HepG2 (cell line): Measurements from ENCODE around the gene CDH11.

Source experiments
- CREM ChIP-seq, 2 experiments: sonication (generic) in 1 of 2; formaldehyde crosslinking in 1 of 2; IDR thresholded peaks; 2 replicates each; pipeline versions ENCODE4 v1.4.0 to v1.6.1; 2016 to 2020; ENCODE audit warnings: antibody characterized with exemption in 1 of 2, mild to moderate bottlenecking in 1 of 2, missing genetic modification reagents in 1 of 2
- CTCF ChIP-seq: sonication (generic); formaldehyde crosslinking; IDR thresholded peaks from 2 replicates; pipeline ENCODE4 v1.5.0; 2020; ENCODE audit warnings: mild to moderate bottlenecking, missing genetic modification reagents, moderate library complexity
- EHMT2 ChIP-seq: fragments of 200-600 bp; sonication (generic); IDR thresholded peaks from 2 replicates; pipeline ENCODE4 v1.7.0; 2017; ENCODE audit warnings: antibody characterized with exemption, low read depth, low read length, borderline replicate concordance
- NFRKB ChIP-seq: fragments of 450-650 bp; IDR thresholded peaks from 2 replicates; pipeline ENCODE4 v1.6.1; 2017
- NONO ChIP-seq, 2 experiments: fragments of 450-650 bp in 1 of 2; sonication (generic) in 1 of 2; formaldehyde crosslinking in 1 of 2; IDR thresholded peaks in 1 of 2; conservative IDR thresholded peaks in 1 of 2; 2 replicates each; pipeline versions ENCODE4 v1.6.1 to v1.8.0; 2017 to 2022; ENCODE audit warnings: mild to moderate bottlenecking in 1 of 2, missing genetic modification reagents in 1 of 2, moderate library complexity in 1 of 2
- POLR2AphosphoS5 ChIP-seq: IDR thresholded peaks from 2 replicates; pipeline ENCODE4 v1.6.1; 2012; ENCODE audit warnings: low read depth, low read length
- ZNF3 ChIP-seq: IDR thresholded peaks from 2 replicates; pipeline ENCODE4 v1.7.0; 2017; ENCODE audit warnings: inconsistent platforms
- ZNF672 ChIP-seq: sonication (generic); formaldehyde crosslinking; IDR thresholded peaks from 2 replicates; pipeline ENCODE4 v1.8.1; 2022; ENCODE audit warnings: missing genetic modification reagents

GRCh38 chr16:65057184-65057583, 64.7 kb downstream of the CDH11 start:
- TF ChIP-seq NFRKB (no peak), POLR2AphosphoS5 (no peak), CTCF (CRISPR knock-in tag) (no peak), NONO (IDR thresholded peaks at IDR 0.05) (no peak), NONO (CRISPR knock-in tag; conservative IDR thresholded peaks at IDR 0.05) (no peak), ZNF672 (CRISPR knock-in tag) (no peak), ZNF3 (no peak), EHMT2 (no peak), CREM (IDR thresholded peaks at IDR 0.05) (no peak), CREM (CRISPR knock-in tag; IDR thresholded peaks at IDR 0.05) (no peak)
